ENCODE data around the gene PTPN13.
A peak's percentile ranks its signal among the peaks of the same experiment; 100 is the strongest.

PTPN13 gene

DNA sequence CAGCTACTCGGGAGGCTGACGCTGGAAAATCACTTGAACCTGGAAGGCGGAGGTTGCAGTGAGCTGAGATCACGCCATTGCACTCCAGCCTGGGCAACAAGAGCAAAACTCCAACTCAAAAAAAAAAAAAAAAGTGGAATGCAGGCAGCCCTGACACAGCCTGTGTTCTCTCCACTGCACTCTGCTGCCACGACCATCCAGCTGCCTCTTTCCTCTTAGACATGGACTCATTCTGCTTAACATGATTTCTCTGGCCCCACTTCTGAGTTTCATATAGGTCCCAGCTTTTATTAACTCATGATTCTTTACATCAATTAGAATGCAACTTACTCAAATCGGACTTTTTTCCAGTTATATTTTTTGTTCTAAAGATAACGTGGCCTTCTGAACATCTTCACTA lies 225.4 kb downstream of the PTPN13 start:
- DNase-seq (ENCODE audit: low spot score), result no peak

DNA sequence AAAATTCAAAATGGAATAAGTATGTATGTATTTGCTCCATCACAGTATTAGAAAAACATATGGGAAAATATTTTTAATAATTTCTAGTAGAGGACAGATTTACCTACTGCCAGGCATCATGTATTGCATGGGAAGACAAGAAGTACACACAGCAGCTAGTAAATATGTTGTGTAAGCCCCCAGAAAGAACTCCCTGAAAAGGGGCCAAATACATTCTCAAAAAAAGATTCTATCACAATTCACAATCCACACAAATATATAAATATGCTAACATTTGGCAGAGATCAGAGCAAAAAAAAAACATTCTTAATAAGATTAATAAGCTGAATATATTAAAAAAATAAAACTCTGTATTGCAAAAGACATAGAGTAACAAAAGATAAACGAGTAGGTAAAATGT lies 227.0 kb downstream of the PTPN13 start:
- DNase-seq (ENCODE audit: low spot score), result no peak

DNA sequence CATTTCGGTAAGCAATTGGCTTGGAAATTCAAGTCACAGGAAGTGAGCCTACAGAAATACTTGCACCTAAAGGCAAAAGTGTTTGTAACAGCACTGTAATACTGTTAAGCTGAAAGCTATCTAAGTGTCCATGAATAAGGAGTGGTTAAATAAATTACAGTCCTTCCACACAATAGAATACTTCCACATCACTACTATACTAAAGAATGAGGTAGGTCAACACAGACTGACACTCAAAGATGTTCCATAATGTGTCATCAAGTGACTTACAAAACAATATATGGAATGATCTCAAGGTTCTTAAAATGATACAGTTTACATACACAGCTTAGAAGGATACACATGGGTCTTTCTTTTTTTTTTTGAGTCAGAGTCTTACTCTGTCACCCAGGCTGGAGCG lies 228.0 kb downstream of the PTPN13 start:
- DNase-seq (ENCODE audit: low spot score), result no peak

DNA sequence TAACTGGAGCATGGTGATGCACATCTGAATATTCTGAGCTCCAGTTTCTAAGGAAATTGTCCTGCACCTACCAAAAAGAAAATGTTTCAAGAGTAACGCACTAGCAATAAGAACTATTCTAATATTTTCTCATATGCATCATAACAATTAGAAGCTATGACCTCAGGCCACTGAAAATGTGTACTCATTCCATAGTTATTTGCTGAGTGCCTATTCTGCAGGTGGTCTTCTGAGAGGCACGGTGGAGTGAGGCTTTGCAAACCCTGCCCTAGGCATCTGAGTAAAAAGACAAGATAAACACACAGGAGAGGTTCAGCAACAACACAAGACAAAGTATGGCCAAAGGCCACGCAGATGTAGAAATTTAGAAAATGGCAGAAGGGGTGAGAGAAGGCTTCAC lies 231.4 kb downstream of the PTPN13 start:
- no peak for DNase-seq (ENCODE audit: low spot score)

DNA sequence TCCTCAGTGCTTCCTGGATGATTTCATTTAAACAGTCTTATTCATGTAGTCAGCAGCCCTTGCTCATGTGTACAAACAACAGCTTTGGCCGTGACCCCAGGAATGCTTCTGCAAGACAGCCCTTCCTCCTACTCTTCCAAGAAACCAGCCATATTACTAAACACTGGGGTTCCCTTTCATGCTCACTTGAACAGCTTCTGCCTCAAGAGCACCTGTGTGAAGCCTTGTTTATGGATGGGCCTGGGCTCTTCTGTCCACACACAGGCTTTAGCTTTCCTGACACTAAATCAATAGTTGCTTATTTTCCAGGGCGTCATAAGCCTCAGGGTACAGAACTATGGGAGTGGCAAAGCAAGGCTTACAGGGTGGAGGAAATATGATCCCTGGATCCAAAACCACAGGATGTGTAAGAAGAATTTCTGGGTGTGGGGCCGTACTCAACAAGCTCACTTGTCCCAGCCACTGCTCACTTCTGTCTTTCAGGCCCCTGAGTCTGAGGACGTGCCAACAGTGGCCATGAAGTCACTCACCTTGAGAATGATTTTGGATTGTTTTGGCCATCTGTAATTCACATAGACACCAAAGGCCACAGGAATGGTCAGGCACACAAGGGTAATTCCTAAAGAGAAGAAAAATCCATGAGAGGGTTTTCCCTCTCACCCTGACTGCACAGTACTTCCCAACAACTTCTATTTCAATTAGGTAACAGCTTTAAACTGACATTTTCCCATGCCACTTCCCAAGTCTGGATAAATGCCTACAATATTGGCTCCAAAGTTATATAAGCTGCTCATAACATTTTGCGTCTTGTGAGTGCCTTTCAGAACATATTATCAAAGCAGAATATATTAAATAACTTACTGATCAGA lies 237.4 kb downstream of the PTPN13 start:
- peak; percentile 82 for DNase-seq (ENCODE audit: low spot score)

- no peak for DNase-seq (ENCODE audit: low spot score)
Measured at GRCh38 chr4:86833615-86834014, 239.5 kb downstream of the PTPN13 start.

GRCh38 chr4:86834901-86835300 lies 240.8 kb downstream of the PTPN13 start:
- DNase-seq (ENCODE audit: low spot score), result peak; percentile 71

- DNase-seq (ENCODE audit: low spot score), result no peak
Measured at GRCh38 chr4:86835677-86836076, 241.6 kb downstream of the PTPN13 start.

DNA sequence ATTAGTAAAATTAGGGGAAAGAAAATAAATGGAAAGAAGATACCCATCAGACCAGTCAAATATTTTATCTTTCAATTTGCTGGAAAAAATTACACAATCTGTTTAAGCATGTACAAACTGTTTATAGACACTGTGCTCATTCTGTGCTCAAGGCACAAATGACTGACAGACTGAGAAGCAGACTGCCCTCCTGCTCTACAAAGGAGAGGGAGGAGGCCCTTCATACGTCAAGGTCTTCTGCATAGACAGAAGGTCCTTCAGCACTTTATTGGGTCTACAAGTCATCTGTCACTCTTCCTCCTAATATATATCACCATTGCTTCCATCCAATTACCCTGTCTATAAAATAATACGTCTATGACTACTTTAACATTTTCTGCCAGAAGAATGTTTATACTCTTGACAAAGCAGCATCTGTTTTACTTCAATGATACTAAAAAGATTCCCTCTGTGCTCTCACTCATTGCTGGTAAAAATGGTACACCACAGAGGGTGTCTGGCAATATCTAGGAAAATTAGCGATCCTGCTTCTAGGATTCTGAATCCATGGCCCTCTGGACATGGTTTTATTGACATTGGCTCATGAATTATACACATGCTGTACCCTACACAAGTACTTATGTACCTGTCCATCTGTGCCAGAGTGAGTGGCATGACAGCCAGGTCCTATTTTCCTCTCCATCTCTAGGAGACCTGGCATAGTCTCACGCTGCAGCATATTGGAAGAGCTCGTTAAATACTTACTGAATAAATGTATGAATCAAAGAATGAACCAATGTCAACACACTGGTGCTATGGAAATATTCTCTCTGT lies 243.8 kb downstream of the PTPN13 start:
- DNase-seq (ENCODE audit: low spot score), result no peak

GRCh38 chr4:86840858-86841257 lies 246.7 kb downstream of the PTPN13 start:
- no peak for DNase-seq (ENCODE audit: low spot score)

GRCh38 chr4:86841309-86841708 lies 247.2 kb downstream of the PTPN13 start:
- no peak for DNase-seq (ENCODE audit: low spot score)

DNA sequence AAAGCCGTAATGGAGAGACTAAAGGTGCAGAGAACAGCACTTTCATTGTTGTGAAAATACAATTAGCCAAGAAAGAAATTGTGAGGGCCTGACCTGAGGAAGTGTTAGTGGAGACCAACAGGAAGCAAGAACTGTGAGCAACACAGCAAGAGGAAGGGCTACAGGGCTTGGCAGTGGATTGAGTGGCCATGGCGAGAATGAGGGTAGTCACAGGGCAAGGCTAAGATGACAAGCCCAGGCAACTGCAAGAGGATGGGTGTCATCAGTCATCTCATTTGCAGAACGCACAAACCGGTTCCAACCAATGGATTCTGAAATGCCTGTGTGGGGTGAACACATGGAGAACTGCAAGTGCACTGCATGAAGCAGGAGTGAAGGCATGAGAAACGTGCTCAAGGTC lies 251.5 kb downstream of the PTPN13 start:
- no peak for DNase-seq (ENCODE audit: low spot score)

DNA sequence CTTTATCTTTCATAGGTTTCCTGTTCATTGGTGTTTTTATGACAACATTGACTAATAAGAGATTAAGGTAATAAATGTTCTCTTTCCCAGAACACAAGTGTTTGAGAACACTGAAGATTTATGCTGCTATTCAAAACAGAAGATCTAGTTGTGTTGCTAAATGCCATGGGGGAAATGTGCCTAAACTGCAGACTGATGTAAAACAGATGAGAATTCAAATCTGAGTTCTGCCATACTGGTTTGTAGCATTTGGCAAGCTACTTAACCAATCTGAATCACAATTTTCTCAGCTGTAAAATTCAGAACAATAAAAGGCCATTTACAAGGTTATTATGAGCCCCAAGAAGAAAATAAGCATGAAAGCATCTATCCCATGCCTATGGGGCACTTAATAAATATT lies 252.8 kb downstream of the PTPN13 start:
- DNase-seq (ENCODE audit: low spot score), result no peak

DNA sequence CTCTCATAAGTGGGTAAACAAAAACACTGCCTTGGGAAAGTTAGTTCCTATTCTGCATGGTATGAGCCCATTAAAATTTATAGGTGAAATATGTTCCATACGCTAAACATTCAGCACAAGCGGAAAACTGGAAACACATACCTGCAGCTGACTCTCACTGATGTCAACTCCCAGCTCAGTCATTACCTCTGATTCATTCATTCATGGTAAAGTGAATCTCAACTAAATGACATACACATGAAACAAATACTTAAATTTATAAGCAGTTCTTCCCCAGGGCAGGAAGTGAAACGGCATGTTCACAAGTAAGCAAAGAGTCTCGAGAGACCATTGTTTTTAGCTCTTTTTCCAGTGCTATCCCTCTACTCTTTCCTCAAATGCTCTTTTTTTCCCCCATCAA lies 253.5 kb downstream of the PTPN13 start:
- DNase-seq (ENCODE audit: low spot score), result no peak

DNA sequence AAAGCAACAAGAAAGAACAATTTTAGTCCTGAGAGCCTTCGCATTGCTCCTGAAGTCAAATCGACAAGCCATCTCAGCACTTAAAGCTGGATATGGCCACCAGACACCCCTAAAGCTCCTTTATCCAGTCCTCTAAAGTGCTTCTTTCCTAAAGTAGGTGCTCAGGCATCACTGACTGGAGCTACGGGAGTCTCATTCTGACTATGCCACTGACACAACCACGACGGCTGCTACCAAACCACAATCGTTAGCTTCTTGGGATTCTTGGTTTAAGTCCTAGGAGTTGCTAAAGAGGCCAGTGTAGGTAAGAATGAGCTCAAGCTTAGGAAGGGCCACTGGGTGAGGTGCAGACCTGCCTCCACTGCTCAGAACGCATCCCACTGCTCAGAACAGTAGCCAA lies 254.0 kb downstream of the PTPN13 start:
- DNase-seq (ENCODE audit: low spot score), result no peak

- no peak for DNase-seq (ENCODE audit: low spot score)
Measured at GRCh38 chr4:86848732-86849619, 254.9 kb downstream of the PTPN13 start, which contains the start of gene SLC10A6. SLC10A6 (minus strand) TSS chr4:86849384; CDS start chr4:86849115, 269 bp downstream.

DNA sequence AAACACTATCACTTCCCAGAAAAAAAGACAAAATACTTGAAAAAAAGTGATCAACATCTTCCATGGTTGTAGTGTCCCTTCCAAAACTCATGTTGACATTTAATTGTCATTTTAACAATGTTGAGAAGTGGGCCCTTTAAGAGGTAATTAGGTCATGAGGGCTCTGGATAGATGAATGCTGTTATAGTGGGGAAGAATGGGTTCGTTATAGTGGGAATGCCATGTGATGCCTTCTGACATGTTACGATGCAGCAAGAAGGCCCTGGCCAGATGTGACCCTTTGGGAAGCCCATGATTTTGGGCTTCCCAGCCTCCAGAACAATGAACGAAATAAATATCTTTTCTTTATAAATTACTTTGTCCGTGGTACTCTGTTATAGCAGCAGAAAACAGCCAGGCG lies 259.1 kb downstream of the PTPN13 start:
- DNase-seq (ENCODE audit: low spot score), result no peak

- no peak for DNase-seq (ENCODE audit: low spot score)
Measured at GRCh38 chr4:86855572-86855971, 261.5 kb downstream of the PTPN13 start.

DNA sequence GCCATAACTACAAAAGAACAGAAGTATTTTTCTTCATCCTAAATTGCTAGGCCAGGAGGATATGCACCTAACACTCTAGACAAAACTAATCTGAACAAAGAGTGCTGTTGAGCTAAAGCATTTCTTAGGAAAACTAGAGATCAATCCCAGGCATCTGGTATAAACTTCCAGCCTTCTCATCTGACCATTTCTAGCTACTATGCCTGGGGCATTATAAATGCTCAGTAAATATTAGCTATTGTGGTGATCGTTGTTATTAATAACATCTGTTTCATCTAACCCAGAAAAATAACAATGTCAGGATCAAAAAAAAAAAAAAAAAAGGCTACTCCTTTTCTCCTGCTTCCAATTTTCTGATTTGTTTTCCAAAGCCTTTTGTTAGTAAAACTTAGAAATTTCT lies 262.8 kb downstream of the PTPN13 start:
- no peak for DNase-seq (ENCODE audit: low spot score)

- DNase-seq (ENCODE audit: low spot score), result no peak
Measured at GRCh38 chr4:86857341-86858052, 263.4 kb downstream of the PTPN13 start.

Measured in SW480 (cell line).